Neuron (in vitro differentiated cells): ENCODE data around the gene NFE2L2.

Experiments
- H2AFZ ChIP-seq: one replicate; pipeline ENCODE4 v1.6.1; 2013; ENCODE audit warnings: low read depth, mild to moderate bottlenecking, inconsistent platforms, low read length, moderate library complexity
- H3K27me3 ChIP-seq: one replicate; pipeline ENCODE4 v1.6.1; 2013; ENCODE audit warnings: low read length; ENCODE audit not compliant: insufficient read depth
- H3K36me3 ChIP-seq: one replicate; pipeline ENCODE4 v1.6.1; 2013; ENCODE audit warnings: low read length; ENCODE audit not compliant: insufficient read depth
- H3K4me1 ChIP-seq: one replicate; pipeline ENCODE4 v1.6.1; 2013; ENCODE audit warnings: low read length; ENCODE audit not compliant: insufficient read depth
- H3K4me3 ChIP-seq: 2 replicates; pipeline ENCODE4 v1.5.1; 2013; ENCODE audit warnings: mild to moderate bottlenecking, low read length, moderate library complexity
- H3K9me3 ChIP-seq: one replicate; pipeline ENCODE4 v1.6.1; 2013; ENCODE audit warnings: low read length

The NFE2L2 gene

DNA sequence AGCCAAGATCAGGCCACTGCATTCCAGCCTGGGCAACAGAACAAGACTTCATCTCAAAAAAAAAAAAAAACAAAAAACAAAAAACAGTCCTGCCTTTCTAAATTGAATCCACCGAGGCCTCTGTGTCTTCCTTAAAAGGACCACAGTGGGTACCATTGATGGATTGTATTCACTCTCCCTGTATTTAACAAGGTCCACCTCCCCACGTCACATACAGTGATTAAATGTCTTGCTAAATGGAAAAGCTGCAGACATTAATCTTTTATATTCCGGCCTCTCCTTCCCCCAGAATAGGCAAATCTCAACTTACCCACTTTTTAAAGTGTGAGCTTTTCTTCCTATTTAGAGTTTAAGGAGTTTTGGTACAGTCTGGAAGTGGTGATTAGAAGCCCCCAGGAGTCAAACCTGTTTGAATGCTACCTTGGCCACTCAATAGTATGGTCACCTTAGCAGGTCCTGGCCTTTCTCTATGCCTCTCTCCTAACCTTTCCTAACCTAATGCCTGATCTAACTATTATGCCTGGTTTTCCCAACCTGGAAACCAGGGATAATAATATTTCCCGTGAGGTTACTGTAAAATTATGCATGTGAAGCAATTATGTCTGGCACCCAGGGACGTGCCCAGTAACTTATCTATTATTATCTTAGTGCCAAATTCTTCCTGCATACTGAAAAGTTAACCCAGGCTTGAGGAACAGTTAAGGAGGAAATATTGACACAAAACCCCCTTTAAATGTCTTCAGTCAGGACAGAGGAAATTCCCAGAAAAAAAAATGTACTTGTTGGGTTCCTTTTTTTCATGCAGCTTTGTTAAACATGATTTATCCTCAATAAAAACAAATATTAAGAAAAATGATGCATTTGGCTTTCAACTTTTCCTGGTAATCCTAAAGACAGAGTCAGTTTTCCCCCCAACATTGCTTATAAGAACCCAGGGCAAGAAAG is 3.1 kb downstream of the NFE2L2 start:
- peak overlapping the region; percentile 84 for H3K4me3 ChIP-seq
- H3K36me3 ChIP-seq = peaks cover 3% of the 10 kb centered on the region
- peaks cover 18% of the 10 kb centered on the region for H3K4me1 ChIP-seq
- H3K9me3 ChIP-seq = peaks cover 12% of the 10 kb centered on the region
- H3K27me3 ChIP-seq = no peaks in the 10 kb centered on the region
- H2AFZ ChIP-seq = no peak overlapping the region

DNA sequence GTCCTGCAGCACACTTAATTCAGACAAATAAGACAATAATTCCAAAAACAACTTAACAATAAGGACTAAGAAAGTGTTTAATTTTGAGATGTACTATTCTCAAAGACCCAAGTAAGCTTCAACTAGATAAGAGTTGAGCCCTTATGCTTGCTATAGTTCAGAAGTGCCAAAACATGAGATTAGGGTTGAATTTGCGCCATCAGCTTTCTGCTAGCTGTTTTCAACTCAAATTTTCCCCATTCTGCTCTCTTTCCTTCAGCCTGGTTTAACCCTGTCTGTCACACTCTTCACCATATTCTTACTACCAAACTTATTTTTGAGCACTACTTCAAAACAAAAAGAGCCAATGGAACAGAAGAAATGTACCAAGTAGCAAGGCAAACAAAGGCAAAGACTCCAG is 4.1 kb downstream of the NFE2L2 start:
- peaks cover 13% of the 10 kb centered on the region for H3K4me1 ChIP-seq
- peaks cover 12% of the 10 kb centered on the region for H3K9me3 ChIP-seq
- H3K36me3 ChIP-seq = peaks cover 3% of the 10 kb centered on the region
- no peaks in the 10 kb centered on the region for H3K27me3 ChIP-seq
- no peak overlapping the region for H2AFZ ChIP-seq
- no peak overlapping the region for H3K4me3 ChIP-seq

DNA sequence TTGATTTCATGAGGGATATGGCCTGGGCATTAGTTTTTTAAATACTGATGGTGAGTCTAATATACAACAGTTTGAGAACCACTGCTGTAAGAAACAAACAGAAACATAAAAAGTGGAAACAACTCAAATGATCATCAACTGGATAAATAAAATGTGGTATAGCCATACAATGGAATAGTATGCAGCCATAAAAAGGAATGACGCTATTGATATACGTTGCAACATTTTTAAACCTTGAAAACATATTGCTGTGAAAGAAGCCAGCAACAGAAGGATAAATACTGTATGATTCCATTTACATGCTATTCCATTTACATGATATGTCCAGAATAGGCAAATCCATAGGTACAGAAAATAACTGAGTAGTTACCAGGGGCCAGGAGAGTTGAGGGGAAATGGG is 6.5 kb downstream of the NFE2L2 start:
- Histone ChIP-seq H3K4me3 (no peak overlapping the region), H3K9me3 (peaks cover 12% of the 10 kb centered on the region), H3K36me3 (peaks cover 7% of the 10 kb centered on the region), H2AFZ (no peak overlapping the region), H3K4me1 (peaks cover 13% of the 10 kb centered on the region), H3K27me3 (no peaks in the 10 kb centered on the region)

DNA sequence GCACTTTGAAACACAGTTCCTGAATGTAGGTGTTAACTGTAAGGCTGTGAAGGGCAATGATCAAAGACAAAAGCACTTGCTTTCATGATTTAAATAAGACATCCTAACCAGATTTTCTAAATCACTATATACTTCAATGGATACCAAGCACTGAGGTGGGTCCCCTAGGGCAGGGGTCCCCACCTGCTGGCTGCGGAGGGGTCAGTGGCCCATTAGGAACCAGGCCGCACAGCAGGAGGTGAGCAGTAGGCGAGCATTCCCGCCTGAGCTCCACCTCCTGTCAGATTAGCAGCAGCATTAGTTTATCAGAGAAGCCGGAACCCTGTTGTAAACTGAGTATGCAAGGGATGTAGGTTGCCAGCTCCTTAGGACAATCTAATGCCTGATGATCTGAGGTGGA is 7.1 kb downstream of the NFE2L2 start:
- Histone ChIP-seq H3K27me3 (no peaks in the 10 kb centered on the region), H3K4me1 (peaks cover 13% of the 10 kb centered on the region), H3K4me3 (no peak overlapping the region), H2AFZ (no peak overlapping the region), H3K36me3 (peaks cover 9% of the 10 kb centered on the region), H3K9me3 (peaks cover 12% of the 10 kb centered on the region)

DNA sequence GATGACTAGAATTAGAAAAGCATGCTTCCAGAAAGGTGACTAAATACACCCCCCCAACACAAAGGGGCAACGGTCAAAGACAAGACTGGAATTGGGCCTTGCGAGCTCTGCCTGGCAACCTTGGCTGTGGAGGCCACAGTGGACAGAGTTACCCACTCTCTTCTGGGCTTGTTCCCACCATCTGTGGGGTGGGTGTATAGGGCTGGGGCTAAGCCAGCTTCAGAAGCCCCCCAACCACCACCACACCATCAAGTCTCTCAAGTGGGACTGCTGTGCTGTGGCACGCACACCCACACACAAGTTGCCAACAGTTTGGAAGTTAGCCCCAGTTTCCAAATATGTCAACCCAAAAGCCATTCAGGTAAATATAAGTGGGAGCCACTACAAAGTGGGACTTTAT is 7.8 kb downstream of the NFE2L2 start:
- Histone ChIP-seq H3K4me3 (no peak overlapping the region), H3K27me3 (no peaks in the 10 kb centered on the region), H3K4me1 (peaks cover 5% of the 10 kb centered on the region), H3K36me3 (peaks cover 9% of the 10 kb centered on the region), H3K9me3 (peaks cover 12% of the 10 kb centered on the region), H2AFZ (no peak overlapping the region)

DNA sequence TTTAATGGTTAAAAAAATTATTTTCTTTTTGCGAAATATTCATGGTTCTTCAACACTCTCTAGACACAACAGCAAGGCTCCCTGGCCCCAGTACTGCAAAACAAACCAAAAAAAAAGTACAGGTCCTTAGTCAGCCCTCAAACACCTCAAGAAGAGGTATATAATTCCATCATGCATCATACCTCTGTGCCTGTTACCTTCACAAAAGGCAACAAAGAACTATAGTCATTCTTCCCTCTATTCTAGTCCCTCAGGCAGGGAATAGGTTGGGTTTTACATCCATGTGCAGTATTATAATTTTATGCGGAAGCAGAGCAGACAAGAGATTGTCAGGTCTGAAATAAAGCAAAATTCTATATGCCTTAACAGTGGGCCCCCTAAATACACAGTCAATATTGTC is 8.5 kb downstream of the NFE2L2 start:
- Histone ChIP-seq H3K4me1 (no peaks in the 10 kb centered on the region), H3K36me3 (peaks cover 9% of the 10 kb centered on the region), H3K4me3 (no peak overlapping the region), H3K9me3 (peaks cover 12% of the 10 kb centered on the region), H3K27me3 (no peaks in the 10 kb centered on the region), H2AFZ (no peak overlapping the region)

DNA sequence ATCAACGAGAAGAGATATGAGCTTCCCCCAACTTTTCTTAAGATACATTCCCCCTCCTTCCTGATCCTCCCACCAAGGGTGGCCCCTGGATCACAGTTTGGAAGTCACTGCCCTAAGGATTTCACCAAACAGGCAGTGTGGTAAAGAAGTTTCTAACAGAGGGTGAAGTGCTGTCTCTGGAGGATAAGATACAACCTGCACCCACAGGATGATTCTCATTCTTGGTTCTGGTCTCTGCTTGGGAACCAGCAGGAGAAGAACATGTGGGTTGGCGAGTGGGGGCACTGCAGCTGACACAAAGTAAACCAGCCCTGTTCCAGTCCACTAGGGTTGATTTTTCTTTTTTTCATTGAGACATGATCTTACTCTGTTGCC is 9.3 kb downstream of the NFE2L2 start:
- Histone ChIP-seq H3K27me3 (no peaks in the 10 kb centered on the region), H2AFZ (no peak overlapping the region), H3K9me3 (peaks cover 12% of the 10 kb centered on the region), H3K4me3 (no peak overlapping the region), H3K36me3 (peaks cover 9% of the 10 kb centered on the region), H3K4me1 (no peaks in the 10 kb centered on the region)

DNA sequence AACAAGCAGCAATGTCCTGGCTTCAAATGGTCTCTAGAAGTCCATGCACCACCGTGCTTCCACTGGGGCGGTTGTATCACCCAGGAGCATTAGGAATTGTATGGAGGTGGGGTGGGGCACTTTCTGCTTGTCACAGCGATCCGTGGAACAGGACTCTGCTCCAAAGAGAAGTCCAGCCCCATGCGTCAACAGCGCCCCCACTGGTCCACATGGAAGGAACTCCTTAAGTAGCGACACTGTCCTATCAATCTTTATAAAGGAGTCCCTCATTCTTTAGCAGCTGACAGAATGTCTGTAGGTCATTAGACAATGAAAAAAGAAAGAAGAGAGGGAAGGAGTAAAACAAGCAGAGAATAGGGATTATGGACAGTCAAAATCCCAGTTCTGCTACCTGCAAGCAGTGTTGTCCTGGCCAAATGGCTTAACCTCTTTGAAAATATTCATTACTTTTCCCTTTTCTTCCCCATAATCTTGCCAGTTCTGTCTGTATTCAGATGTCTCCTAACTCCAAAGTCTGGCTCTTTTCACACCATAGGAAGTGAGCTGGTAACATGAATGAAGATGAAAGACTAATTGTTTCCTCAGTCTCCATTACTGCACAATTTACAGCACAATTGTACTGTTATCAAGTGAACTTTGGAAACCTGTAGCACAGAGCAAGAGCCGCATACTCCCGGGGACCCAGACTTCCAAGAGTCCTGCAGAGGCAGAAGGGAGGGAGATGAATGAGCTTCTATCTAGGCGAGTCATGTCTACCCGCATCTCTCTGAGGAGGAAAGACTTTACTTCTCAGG is 9.9 kb downstream of the NFE2L2 start:
- Histone ChIP-seq H3K4me1 (no peaks in the 10 kb centered on the region), H3K36me3 (peaks cover 9% of the 10 kb centered on the region), H3K4me3 (no peak overlapping the region), H3K27me3 (no peaks in the 10 kb centered on the region), H3K9me3 (peaks cover 12% of the 10 kb centered on the region), H2AFZ (no peak overlapping the region)

DNA sequence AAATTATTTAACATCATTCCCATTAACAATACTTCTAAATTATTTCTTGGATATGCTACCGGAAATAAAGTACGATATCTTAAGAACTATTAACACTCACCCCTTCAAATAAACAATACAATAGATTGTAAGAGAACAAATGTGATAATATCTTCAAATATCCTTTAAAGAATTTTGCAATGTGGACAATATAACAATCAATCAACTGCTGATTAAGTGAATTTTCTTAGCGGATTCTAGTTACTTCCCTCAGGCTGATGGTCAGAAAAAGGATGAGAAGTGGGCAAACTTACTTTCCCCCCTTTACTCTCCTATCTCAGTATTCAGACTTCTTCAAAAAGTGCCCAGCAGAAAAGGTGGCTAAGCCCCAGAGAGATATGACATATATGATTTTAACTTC is 10.8 kb downstream of the NFE2L2 start:
- no peaks in the 10 kb centered on the region for H3K27me3 ChIP-seq
- H3K36me3 ChIP-seq = peaks cover 8% of the 10 kb centered on the region
- H3K9me3 ChIP-seq = peaks cover 6% of the 10 kb centered on the region
- H2AFZ ChIP-seq = no peak overlapping the region
- no peak overlapping the region for H3K4me3 ChIP-seq
- no peaks in the 10 kb centered on the region for H3K4me1 ChIP-seq

DNA sequence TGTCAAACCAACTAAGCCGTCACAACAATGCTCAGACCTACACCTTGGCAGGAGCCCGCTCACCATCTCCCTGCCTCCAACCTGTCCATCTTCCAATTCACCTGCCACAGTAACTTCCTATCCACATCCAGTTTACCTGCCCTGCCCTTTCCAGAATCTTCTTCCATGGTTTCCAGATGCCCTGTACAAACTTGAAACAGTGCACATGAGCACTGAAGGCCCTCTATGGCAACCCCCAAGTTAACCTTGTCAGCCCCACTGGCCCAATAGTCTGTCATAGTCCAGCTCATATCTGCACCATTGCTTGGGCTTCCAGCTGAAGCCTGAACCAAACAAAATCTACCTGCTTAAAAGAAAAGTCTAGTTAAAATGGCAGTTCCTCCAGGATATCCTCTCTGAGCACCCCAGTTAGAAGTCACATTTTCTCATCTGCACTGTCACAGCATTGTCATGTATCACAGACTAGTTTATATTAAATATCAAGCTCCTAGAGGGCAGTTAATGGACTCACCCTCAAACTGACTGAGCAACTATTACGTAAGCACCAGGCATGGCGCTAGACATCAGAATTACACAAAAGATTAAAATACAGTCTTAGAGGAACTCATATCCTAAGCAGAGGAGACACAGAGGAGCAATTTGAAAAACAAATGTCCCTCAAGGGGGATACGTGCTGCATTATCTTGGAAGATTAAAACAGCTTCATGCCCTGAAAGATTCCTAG is 11.6 kb downstream of the NFE2L2 start:
- Histone ChIP-seq H3K4me3 (no peak overlapping the region), H3K36me3 (peaks cover 6% of the 10 kb centered on the region), H3K9me3 (peaks cover 3% of the 10 kb centered on the region), H3K27me3 (no peaks in the 10 kb centered on the region), H3K4me1 (no peaks in the 10 kb centered on the region), H2AFZ (no peak overlapping the region)

DNA sequence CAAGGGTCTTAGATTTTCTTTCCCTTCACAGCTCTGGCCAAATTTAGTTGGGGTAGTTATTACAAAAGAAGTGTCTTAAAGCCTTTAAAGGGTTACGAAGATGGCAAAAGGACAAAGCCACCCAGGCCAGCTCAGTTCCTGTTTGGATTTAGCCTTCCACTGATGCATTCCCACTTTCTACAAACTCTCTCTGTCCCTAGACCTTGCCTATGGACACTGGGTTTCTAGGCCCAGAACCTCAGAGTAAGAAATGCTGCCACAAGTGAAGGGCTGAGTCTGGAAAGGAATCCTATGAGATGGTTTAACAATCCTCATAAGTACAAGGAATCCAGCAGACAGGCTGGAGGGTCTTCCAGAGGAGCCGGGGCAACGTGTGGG is 13.4 kb downstream of the NFE2L2 start:
- Histone ChIP-seq H3K9me3 (no peaks in the 10 kb centered on the region), H3K27me3 (no peaks in the 10 kb centered on the region), H3K36me3 (peaks cover 6% of the 10 kb centered on the region), H3K4me1 (no peaks in the 10 kb centered on the region), H2AFZ (no peak overlapping the region), H3K4me3 (no peak overlapping the region)

DNA sequence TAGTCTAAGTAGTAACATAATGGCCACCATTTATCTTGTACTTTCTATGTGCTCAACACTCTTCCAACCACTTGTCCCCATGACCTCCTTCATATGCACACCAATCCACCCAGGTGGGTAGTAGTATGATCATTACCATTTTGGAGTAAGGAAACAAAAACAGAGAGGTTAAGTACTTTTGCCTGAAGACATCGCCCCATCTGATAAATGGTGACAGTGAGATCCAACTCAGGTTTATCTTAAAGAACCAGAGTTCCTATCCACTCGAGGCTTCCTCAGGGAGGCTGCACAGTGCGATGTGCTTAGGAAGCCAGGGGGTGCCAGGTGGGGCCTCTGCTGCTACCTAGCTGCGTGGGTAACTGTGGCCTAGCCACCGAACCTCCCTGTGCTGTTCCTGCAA is 14.1 kb downstream of the NFE2L2 start:
- Histone ChIP-seq H3K4me1 (no peaks in the 10 kb centered on the region), H3K27me3 (no peaks in the 10 kb centered on the region), H3K4me3 (no peak overlapping the region), H2AFZ (no peak overlapping the region), H3K9me3 (no peaks in the 10 kb centered on the region), H3K36me3 (peaks cover 6% of the 10 kb centered on the region)

DNA sequence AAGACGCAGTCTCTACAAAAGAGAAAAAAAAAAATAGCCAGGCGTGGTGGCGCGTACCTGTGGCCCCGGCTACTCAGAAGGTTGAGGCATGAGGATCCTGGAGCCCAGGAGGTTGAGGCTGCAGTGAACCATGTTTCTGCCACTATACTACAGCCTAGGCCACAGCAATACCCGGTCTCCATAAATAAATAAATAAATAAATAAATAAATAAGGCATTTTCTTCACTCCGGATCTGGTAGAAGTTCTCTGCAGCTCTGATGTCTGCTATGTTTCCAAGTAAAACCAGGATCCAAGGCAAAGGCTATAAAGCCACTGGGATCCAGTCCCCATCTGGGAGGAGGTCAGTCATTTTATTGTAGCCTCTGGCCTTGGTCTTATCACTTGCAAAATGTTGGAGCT is 15.5 kb downstream of the NFE2L2 start:
- Histone ChIP-seq H3K36me3 (peaks cover 4% of the 10 kb centered on the region), H3K4me1 (no peaks in the 10 kb centered on the region), H3K4me3 (no peak overlapping the region), H3K27me3 (no peaks in the 10 kb centered on the region), H3K9me3 (no peaks in the 10 kb centered on the region), H2AFZ (no peak overlapping the region)
